GM04503 (cell line): ENCODE results near the gene ORC2.

ENCODE experiments used
- DNase-seq: peaks from one replicate; pipeline ENCODE4 v3.0.0-alpha.2; 2012; ENCODE audit warnings: low read depth

ORC2 gene

GRCh38 chr2:200860092-200860795 is 103.2 kb downstream of the ORC2 start:
- peak; percentile 19 for DNase-seq
